Activated naive CD8-positive, alpha-beta T cell treated with anti-CD3 and anti-CD28 coated beads, Interleukin-2, amount 50 U/mL, for 16 hours (primary cell): ENCODE results near the gene INSC.

Source experiments
- DNase-seq: peaks from one replicate; pipeline ENCODE4 v3.0.0-alpha.2; 2020; ENCODE audit warnings: low read depth, low spot score

Gene INSC

DNA sequence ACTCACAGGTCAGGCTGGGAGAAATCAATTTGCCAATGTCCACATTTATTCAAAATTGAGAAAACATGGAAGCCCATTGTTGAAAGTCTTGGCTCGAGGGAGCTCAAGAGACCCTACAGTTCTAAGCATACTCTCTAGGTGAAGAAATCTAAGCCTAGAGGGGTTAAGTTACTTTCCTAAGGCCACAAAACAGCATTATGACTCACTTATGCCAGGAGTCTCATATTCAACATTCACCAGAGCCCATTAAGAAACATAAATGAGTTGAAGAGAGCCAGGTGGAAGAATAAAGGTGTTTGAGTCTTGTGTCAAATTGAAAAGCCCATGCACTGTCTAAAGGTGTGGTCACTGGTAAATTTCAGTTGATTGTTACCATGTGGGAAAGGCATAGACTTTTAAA is 108.1 kb downstream of the INSC start:
- no peak for DNase-seq

- DNase-seq: no peak
These were observed 108.6 kb downstream of the INSC start for GRCh38 chr11:15223318-15223717.

GRCh38 chr11:15224466-15224865 is 109.7 kb downstream of the INSC start:
- DNase-seq: no peak

DNA sequence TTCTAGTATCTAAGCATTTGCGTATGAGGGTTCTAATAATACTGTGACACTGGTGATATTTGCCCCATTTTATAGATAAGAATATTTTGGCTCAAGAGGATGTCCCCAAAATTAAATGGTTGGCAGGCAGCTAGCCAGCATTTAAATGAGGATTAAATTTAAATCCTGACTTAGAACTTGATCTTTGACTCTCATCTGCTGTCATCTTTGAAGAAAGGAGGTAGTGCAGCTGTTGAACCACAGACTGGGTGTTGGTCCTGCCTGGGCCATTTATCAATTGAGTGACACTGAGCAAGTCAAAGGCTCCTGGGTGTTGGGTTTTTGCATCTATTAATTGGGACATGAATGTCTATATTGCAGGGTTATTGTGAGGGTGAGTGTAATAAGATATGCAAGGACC is 112.3 kb downstream of the INSC start:
- no peak for DNase-seq

- DNase-seq: no peak
These were observed 113.7 kb downstream of the INSC start for GRCh38 chr11:15228331-15228849.

- no peak for DNase-seq
These were observed 114.3 kb downstream of the INSC start for GRCh38 chr11:15229069-15229468.

DNA sequence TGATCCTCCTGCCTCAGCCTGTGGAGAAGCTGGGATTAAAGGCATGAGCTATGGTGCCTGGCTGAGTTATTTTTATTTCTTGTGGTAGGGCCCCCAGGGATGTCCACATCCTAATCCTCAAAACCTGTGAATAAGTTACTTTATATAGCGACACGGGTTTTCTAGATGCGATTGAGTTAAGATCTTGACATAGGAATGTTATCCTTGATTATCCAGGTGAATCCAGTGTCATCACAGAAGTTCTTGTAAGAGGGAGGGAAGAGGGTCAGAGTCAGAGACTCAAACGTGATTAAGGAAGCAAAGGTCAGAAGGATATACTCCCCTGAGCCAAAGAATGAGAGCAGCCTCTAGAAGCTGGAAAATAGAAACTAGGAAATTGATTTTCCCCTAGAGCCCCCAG is 117.8 kb downstream of the INSC start:
- DNase-seq: no peak

- no peak for DNase-seq
These were observed 118.8 kb downstream of the INSC start for GRCh38 chr11:15233371-15234165.

DNA sequence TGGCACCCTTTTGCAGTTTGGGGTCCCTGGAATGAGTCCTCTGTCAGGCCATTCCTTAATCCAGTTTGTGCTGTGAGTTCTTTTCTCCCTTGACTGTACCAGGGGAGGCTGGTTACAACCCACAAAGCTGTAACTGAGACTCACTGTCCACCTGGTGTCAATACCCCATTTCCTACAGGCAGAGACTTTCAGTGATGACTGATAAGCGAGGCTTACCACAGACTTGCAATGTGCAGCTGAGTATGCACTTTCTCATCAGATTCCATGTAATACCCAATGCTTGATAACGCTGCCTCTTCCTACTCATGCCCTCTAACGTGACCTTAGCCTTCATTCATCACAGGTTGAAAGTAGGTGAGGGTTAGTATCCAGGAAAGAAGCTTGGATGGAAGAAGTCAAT is 120.1 kb downstream of the INSC start:
- no peak for DNase-seq

DNA sequence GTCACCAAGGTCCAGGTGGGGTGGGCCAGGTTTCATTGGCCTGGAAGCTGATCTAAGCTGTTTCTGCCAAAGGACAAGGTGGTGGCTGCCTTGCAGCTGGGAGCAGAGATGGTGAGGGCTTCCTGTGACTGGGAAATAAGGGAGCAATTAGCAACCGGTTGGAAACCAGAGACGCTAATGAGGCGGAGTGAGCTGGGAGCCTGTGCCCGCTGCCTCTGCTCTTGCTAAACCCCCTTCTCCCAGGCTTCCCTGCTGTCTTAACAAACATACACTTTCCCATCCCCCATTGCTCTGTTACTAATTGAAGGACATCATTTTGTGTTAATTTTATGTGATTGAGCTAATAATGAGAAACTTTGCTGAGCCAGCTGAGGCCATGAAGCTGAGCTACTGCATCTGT is 121.8 kb downstream of the INSC start:
- no peak for DNase-seq

DNA sequence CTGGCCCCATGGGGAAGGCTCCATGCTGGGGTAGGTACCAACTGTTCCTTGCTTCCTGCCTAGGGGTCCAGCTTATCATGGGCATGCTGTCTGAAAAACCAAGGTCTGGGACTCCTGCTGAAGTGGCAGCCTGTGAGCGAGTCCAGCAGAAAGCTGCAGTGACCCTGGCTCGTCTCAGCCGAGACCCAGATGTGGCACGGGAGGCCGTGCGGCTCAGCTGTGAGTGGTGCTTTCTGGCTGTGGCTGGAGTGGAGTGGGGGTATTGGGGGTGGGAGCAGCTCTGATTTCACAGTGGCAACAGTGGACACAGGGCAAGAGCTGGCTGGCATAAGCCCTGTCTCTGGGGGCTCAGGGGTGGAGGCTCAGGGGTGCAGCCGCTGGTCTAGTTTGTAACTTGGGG is 124.1 kb downstream of the INSC start:
- DNase-seq: no peak

DNA sequence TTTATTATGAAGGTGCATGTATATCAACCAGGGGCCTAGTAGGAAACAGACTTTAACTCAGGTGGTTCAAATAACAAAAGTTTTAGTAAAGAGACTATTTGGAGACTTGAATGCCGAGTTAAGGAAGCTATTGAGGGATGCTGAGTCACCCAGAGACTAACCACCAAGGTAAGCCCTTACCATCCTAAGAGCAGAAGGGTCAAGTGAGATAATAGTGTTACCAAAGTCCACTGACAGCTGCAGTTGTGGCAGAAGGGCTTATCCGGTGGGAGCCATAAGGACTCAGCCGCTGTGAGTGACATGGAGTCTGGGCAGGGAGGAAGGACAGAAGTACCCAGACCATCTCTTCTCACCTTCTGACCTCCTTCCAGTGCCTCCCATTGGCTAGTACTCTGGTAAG is 134.0 kb downstream of the INSC start:
- no peak for DNase-seq

DNA sequence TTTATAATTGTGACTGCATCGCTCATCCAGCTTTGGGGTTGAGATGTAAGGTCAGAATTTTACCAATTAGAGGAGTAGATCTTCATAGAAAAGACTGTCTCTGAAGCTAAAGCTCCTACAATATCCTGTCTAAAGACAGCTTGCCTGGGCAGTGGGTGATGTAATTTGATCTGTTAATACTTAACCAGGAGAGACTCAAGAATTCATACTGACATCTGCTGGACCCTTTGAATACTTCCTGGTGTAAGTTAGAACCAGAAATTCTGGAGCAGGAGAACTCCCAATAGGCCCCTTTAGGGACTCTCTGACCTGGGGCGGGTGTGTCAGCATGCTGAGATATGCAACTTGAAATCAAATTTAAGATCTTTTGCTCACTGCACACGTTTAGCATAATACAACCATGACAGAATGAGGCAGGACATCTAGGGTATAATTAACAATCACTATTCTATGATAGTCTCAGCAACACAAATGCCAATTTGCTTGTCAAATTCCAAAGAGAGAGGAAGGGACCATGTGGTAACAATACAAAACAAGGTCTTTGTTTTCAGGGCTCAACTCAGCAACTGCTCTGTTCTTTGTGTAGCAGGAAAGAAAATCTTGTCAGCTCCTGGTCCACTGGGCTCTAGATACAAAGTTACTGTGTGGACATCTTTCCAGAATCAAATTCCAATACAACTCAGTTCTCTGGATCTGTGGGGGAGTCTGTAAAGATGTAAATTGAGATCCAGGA is 143.9 kb downstream of the INSC start:
- DNase-seq: no peak

DNA sequence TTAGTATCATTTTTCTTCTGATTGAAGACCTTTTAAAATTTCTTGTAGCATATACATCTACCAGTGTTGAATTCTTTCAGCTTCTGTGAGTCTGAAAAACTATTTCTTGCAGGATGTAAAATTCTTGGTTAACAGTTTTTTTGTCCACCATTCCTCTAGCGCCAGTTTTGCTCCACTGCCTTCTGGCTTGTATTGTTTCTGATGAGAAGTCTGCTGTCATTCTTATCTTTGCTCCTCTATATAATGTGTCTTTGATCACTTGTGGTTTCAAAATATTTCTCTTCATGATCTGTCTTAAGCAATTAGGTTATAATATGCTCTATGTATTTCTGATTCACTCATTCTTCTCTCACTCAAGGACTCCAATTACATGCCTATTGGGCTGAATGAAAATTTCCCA is 152.3 kb downstream of the INSC start:
- DNase-seq: no peak

DNA sequence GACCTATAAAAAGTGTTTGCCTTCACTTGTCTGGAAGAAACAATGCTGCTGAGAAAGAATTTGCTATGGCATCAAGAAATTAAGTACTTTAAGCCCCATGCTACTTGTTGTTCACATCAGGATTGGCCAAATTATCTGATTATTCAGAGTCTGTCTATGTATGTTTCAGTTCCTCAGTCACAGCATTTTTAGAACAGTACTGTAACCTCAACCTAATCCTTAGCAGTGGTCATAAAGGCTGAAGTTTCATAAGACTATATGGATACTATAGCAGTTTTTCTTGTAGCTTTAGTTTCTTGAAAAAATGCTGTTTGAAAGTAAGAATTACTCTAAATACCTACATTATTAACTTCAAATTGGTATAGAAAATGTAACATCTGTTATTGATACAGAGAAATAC is 153.9 kb downstream of the INSC start:
- no peak for DNase-seq

DNA sequence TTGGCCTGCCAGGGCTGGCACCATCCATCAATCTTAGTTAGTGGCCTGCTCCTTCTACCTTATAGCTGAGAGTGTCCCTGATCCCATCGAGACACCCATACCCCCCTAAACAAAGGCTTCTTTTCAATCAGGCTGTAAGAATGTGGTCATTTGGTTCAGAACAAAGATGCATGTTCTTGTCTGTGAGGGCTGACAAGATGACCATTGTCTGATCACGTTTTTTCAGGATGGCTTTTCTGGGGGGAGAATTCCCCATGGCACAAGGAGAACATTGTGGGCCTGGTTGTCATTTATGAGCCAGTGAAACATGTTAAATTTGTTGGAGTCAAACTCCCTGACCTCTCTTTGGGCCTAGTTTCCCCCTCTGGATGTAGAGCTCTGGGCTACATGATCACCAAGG is 160.4 kb downstream of the INSC start:
- no peak for DNase-seq

- no peak for DNase-seq
These were observed 161.9 kb downstream of the INSC start for GRCh38 chr11:15276621-15277020.

- no peak for DNase-seq
These were observed 163.4 kb downstream of the INSC start for GRCh38 chr11:15278128-15278527.

GRCh38 chr11:15280393-15280792 is 165.7 kb downstream of the INSC start:
- no peak for DNase-seq

- no peak for DNase-seq
These were observed 168.0 kb downstream of the INSC start for GRCh38 chr11:15282754-15283153.

- no peak for DNase-seq
These were observed 171.7 kb downstream of the INSC start for GRCh38 chr11:15286465-15286864.

GRCh38 chr11:15288863-15289262 is 174.1 kb downstream of the INSC start:
- DNase-seq: no peak

DNA sequence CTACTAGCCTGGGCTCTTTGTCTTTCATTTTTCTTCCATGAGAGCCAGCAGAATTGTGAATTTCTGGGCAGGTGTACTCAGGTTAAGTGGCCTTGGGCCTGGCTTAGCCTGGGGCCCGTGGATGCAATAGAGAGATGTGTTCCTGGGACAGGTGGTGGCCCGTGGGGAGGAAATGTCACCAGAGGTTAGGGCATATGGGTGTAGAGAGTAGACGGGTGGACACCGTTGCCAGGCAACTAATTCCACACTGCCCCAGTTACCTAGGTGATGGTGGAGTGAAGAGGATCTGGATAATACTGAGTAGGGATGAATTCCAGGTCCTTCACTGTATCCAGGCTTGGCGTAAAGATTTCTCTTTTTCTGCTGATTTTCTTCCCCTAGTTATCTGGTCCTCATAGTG is 175.0 kb downstream of the INSC start:
- DNase-seq: no peak
